HEK293 (cell line): ENCODE measurements around the gene ZNF524.

Source experiments
- GFI1B ChIP-seq: fragments of 450-650 bp; formaldehyde crosslinking; IDR thresholded peaks from 2 replicates; pipeline ENCODE4 v1.5.1; 2016; ENCODE audit warnings: missing biosample characterization, missing genetic modification characterization
- GLI2 ChIP-seq: fragments of 450-650 bp; formaldehyde crosslinking; IDR thresholded peaks from 2 replicates; pipeline ENCODE4; 2017; ENCODE audit warnings: missing biosample characterization, missing genetic modification characterization, low read depth, borderline replicate concordance
- MEIS1 ChIP-seq: sonication (generic); formaldehyde crosslinking; IDR thresholded peaks from 2 replicates; pipeline ENCODE4 v1.8.1; 2022; ENCODE audit warnings: missing genetic modification reagents, mild to moderate bottlenecking, borderline replicate concordance
- PRDM1 ChIP-seq: fragments of 450-650 bp; formaldehyde crosslinking; IDR thresholded peaks from 2 replicates; pipeline ENCODE4; 2016; ENCODE audit warnings: missing biosample characterization, missing genetic modification characterization
- SCRT1 ChIP-seq: fragments of 450-650 bp; formaldehyde crosslinking; IDR thresholded peaks from 2 replicates; pipeline ENCODE4 v1.5.1; 2016; ENCODE audit warnings: missing biosample characterization, missing genetic modification characterization, borderline replicate concordance
- SP2 ChIP-seq: fragments of 450-650 bp; formaldehyde crosslinking; IDR thresholded peaks from 2 replicates; pipeline ENCODE4 v1.5.1; 2016; ENCODE audit warnings: missing biosample characterization, missing genetic modification characterization
- SP3 ChIP-seq: fragments of 450-650 bp; formaldehyde crosslinking; IDR thresholded peaks from 2 replicates; pipeline ENCODE4 v1.5.1; 2016; ENCODE audit warnings: missing biosample characterization, missing genetic modification characterization
- ZBTB17 ChIP-seq: fragments of 450-650 bp; formaldehyde crosslinking; IDR thresholded peaks from 2 replicates; pipeline ENCODE4 v1.5.1; 2016; ENCODE audit warnings: missing biosample characterization, missing genetic modification characterization
- ZBTB8A ChIP-seq: fragments of 450-650 bp; formaldehyde crosslinking; IDR thresholded peaks from 2 replicates; pipeline ENCODE4 v1.5.1; 2016; ENCODE audit warnings: missing biosample characterization, missing genetic modification characterization
- ZEB2 ChIP-seq: fragments of 450-650 bp; formaldehyde crosslinking; IDR thresholded peaks from 2 replicates; pipeline ENCODE4 v1.5.1; 2016; ENCODE audit warnings: missing biosample characterization, missing genetic modification characterization
- ZNF138 ChIP-seq: fragments of 450-650 bp; formaldehyde crosslinking; IDR thresholded peaks from 2 replicates; pipeline ENCODE4 v1.5.1; 2016; ENCODE audit warnings: missing biosample characterization, missing genetic modification characterization, borderline replicate concordance
- ZNF155 ChIP-seq: fragments of 450-650 bp; formaldehyde crosslinking; IDR thresholded peaks from 2 replicates; pipeline ENCODE4 v1.5.1; 2016; ENCODE audit warnings: missing biosample characterization, missing genetic modification characterization
- ZNF239 ChIP-seq: fragments of 450-650 bp; formaldehyde crosslinking; IDR thresholded peaks from 2 replicates; pipeline ENCODE4 v1.5.1; 2016; ENCODE audit warnings: missing biosample characterization, missing genetic modification characterization
- ZNF366 ChIP-seq: fragments of 450-650 bp; formaldehyde crosslinking; conservative IDR thresholded peaks from 2 replicates; pipeline ENCODE4 v1.5.1; 2016; ENCODE audit warnings: missing biosample characterization, missing genetic modification characterization
- ZNF37A ChIP-seq: fragments of 450-650 bp; IDR thresholded peaks from 2 replicates; pipeline ENCODE4 v1.5.1; 2018; ENCODE audit warnings: missing biosample characterization, missing genetic modification characterization
- ZNF433 ChIP-seq: fragments of 450-650 bp; formaldehyde crosslinking; IDR thresholded peaks from 2 replicates; pipeline ENCODE4 v1.5.1; 2016; ENCODE audit warnings: missing biosample characterization, missing genetic modification characterization, low read depth
- ZNF473 ChIP-seq: fragments of 450-650 bp; formaldehyde crosslinking; IDR thresholded peaks from 2 replicates; pipeline ENCODE4 v1.5.1; 2017; ENCODE audit warnings: missing biosample characterization, missing genetic modification characterization
- ZNF530 ChIP-seq: fragments of 450-650 bp; formaldehyde crosslinking; IDR thresholded peaks from 2 replicates; pipeline ENCODE4 v1.5.1; 2016; ENCODE audit warnings: low read depth, missing biosample characterization, missing genetic modification characterization
- ZNF558 ChIP-seq: fragments of 450-650 bp; formaldehyde crosslinking; IDR thresholded peaks from 2 replicates; pipeline ENCODE4 v1.5.1; 2016; ENCODE audit warnings: missing biosample characterization, missing genetic modification characterization
- ZNF561 ChIP-seq: fragments of 450-650 bp; IDR thresholded peaks from 2 replicates; pipeline ENCODE4 v1.5.1; 2018; ENCODE audit warnings: missing biosample characterization, missing genetic modification characterization, borderline replicate concordance
- ZNF600 ChIP-seq: fragments of 450-650 bp; formaldehyde crosslinking; IDR thresholded peaks from 2 replicates; pipeline ENCODE4 v1.5.1; 2016; ENCODE audit warnings: missing biosample characterization, missing genetic modification characterization
- ZNF623 ChIP-seq: fragments of 450-650 bp; formaldehyde crosslinking; IDR thresholded peaks from 2 replicates; pipeline ENCODE4 v1.5.1; 2016; ENCODE audit warnings: missing biosample characterization, missing genetic modification characterization
- ZNF785 ChIP-seq: fragments of 450-650 bp; formaldehyde crosslinking; IDR thresholded peaks from 2 replicates; pipeline ENCODE4 v1.5.1; 2016; ENCODE audit warnings: missing biosample characterization, missing genetic modification characterization
- TF ChIP-seq, protein P1 (sequence below): fragments of 450-650 bp; formaldehyde crosslinking; IDR thresholded peaks from 2 replicates; pipeline ENCODE4 v1.5.1; 2016; ENCODE audit warnings: missing biosample characterization, missing genetic modification characterization, borderline replicate concordance
- TF ChIP-seq, protein P2 (sequence below): fragments of 450-650 bp; formaldehyde crosslinking; IDR thresholded peaks from 2 replicates; pipeline ENCODE4 v1.5.1; 2017; ENCODE audit warnings: missing biosample characterization, missing genetic modification characterization
- TF ChIP-seq, protein P3 (sequence below): fragments of 450-650 bp; IDR thresholded peaks from 2 replicates; pipeline ENCODE4 v1.5.1; 2018; ENCODE audit warnings: missing biosample characterization, missing genetic modification characterization
- TF ChIP-seq, protein P4 (sequence below): fragments of 450-650 bp; formaldehyde crosslinking; IDR thresholded peaks from 2 replicates; pipeline ENCODE4 v1.5.1; 2017; ENCODE audit warnings: missing biosample characterization, missing genetic modification characterization
- TF ChIP-seq, protein P5 (sequence below): fragments of 450-650 bp; formaldehyde crosslinking; IDR thresholded peaks from 2 replicates; pipeline ENCODE4 v1.5.1; 2016; ENCODE audit warnings: missing biosample characterization, missing genetic modification characterization
- TF ChIP-seq, protein P6 (sequence below): fragments of 450-650 bp; formaldehyde crosslinking; IDR thresholded peaks from 2 replicates; pipeline ENCODE4 v1.5.1; 2016; ENCODE audit warnings: missing biosample characterization, missing genetic modification characterization
- TF ChIP-seq, protein P7 (sequence below): fragments of 450-650 bp; formaldehyde crosslinking; IDR thresholded peaks from 2 replicates; pipeline ENCODE4 v1.5.1; 2016; ENCODE audit warnings: missing biosample characterization, missing genetic modification characterization
- TF ChIP-seq, protein P8 (sequence below): fragments of 450-650 bp; formaldehyde crosslinking; IDR thresholded peaks from 2 replicates; pipeline ENCODE4 v1.5.1; 2016; ENCODE audit warnings: missing biosample characterization, missing genetic modification characterization

The ZNF524 gene

DNA sequence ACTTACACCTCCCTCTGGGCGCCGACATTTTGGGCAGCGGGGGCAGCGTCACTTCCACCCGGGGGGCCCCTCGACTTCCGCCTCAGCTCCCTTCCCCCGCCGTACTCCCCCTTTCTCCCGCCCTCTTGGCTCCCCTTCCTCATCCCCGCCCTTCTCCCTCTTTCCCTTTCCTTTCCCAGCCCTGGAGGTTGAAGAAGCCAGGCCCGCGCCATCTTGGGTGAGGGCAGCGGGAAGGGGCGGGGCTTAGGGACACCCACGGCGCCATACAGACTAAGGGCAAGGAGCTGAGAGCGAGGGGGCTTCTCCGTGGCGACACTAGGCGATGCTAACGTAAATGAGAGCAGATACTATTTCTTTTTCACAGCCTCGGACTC is 633 bp upstream of the ZNF524 start, which contains the start of gene FIZ1 (continued):
- TF ChIP-seq, protein P1, sequence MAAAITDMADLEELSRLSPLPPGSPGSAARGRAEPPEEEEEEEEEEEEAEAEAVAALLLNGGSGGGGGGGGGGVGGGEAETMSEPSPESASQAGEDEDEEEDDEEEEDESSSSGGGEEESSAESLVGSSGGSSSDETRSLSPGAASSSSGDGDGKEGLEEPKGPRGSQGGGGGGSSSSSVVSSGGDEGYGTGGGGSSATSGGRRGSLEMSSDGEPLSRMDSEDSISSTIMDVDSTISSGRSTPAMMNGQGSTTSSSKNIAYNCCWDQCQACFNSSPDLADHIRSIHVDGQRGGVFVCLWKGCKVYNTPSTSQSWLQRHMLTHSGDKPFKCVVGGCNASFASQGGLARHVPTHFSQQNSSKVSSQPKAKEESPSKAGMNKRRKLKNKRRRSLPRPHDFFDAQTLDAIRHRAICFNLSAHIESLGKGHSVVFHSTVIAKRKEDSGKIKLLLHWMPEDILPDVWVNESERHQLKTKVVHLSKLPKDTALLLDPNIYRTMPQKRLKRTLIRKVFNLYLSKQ (tag by site-specific recombination): no peak
- TF ChIP-seq ZNF785: no peak
- TF ChIP-seq, protein P2, sequence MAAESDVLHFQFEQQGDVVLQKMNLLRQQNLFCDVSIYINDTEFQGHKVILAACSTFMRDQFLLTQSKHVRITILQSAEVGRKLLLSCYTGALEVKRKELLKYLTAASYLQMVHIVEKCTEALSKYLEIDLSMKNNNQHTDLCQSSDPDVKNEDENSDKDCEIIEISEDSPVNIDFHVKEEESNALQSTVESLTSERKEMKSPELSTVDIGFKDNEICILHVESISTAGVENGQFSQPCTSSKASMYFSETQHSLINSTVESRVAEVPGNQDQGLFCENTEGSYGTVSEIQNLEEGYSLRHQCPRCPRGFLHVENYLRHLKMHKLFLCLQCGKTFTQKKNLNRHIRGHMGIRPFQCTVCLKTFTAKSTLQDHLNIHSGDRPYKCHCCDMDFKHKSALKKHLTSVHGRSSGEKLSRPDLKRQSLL: no peak
- TF ChIP-seq ZNF530 (tag by site-specific recombination): no peak
- TF ChIP-seq ZNF433 (tag by site-specific recombination): no peak
- no peak for TF ChIP-seq ZNF558 (tag by site-specific recombination)
- TF ChIP-seq, protein P3, sequence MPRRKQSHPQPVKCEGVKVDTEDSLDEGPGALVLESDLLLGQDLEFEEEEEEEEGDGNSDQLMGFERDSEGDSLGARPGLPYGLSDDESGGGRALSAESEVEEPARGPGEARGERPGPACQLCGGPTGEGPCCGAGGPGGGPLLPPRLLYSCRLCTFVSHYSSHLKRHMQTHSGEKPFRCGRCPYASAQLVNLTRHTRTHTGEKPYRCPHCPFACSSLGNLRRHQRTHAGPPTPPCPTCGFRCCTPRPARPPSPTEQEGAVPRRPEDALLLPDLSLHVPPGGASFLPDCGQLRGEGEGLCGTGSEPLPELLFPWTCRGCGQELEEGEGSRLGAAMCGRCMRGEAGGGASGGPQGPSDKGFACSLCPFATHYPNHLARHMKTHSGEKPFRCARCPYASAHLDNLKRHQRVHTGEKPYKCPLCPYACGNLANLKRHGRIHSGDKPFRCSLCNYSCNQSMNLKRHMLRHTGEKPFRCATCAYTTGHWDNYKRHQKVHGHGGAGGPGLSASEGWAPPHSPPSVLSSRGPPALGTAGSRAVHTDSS (tag by site-specific recombination): peak; percentile 62
- no peak for TF ChIP-seq ZNF155 (tag by site-specific recombination)
- no peak; the same call in none of the 2 replicates for TF ChIP-seq SP3 (tag by site-specific recombination)
- no peak for TF ChIP-seq SCRT1 (tag by site-specific recombination)
- TF ChIP-seq ZNF561 (tag by site-specific recombination): 0 out of 2 replicates have a peak, but pooled peaks have one; percentile 23
- peak; percentile 77 for TF ChIP-seq SP2 (tag by site-specific recombination)
- TF ChIP-seq, protein P4, sequence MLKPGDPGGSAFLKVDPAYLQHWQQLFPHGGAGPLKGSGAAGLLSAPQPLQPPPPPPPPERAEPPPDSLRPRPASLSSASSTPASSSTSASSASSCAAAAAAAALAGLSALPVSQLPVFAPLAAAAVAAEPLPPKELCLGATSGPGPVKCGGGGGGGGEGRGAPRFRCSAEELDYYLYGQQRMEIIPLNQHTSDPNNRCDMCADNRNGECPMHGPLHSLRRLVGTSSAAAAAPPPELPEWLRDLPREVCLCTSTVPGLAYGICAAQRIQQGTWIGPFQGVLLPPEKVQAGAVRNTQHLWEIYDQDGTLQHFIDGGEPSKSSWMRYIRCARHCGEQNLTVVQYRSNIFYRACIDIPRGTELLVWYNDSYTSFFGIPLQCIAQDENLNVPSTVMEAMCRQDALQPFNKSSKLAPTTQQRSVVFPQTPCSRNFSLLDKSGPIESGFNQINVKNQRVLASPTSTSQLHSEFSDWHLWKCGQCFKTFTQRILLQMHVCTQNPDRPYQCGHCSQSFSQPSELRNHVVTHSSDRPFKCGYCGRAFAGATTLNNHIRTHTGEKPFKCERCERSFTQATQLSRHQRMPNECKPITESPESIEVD: no peak
- 0 out of 2 replicates have a peak, but pooled peaks have one; percentile 6 for TF ChIP-seq ZNF623
- TF ChIP-seq MEIS1 (CRISPR knock-in tag): no peak
- TF ChIP-seq ZNF366 (tag by site-specific recombination): peak; percentile 100
- no peak for TF ChIP-seq ZNF473 (tag by site-specific recombination)
- TF ChIP-seq, protein P5, sequence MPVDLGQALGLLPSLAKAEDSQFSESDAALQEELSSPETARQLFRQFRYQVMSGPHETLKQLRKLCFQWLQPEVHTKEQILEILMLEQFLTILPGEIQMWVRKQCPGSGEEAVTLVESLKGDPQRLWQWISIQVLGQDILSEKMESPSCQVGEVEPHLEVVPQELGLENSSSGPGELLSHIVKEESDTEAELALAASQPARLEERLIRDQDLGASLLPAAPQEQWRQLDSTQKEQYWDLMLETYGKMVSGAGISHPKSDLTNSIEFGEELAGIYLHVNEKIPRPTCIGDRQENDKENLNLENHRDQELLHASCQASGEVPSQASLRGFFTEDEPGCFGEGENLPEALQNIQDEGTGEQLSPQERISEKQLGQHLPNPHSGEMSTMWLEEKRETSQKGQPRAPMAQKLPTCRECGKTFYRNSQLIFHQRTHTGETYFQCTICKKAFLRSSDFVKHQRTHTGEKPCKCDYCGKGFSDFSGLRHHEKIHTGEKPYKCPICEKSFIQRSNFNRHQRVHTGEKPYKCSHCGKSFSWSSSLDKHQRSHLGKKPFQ (tag by site-specific recombination): no peak
- TF ChIP-seq GFI1B (tag by site-specific recombination): no peak
- no peak for TF ChIP-seq GLI2
- TF ChIP-seq, protein P6, sequence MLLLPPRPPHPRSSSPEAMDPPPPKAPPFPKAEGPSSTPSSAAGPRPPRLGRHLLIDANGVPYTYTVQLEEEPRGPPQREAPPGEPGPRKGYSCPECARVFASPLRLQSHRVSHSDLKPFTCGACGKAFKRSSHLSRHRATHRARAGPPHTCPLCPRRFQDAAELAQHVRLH (tag by site-specific recombination): no peak; the same call in 1 of the 2 replicates
- TF ChIP-seq, protein P7, sequence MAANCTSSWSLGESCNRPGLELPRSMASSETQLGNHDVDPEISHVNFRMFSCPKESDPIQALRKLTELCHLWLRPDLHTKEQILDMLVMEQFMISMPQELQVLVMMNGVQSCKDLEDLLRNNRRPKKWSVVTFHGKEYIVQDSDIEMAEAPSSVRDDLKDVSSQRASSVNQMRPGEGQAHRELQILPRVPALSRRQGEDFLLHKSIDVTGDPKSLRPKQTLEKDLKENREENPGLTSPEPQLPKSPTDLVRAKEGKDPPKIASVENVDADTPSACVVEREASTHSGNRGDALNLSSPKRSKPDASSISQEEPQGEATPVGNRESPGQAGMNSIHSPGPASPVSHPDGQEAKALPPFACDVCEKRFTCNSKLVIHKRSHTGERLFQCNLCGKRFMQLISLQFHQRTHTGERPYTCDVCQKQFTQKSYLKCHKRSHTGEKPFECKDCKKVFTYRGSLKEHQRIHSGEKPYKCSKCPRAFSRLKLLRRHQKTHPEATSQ: no peak
- TF ChIP-seq ZEB2 (tag by site-specific recombination): no peak; the same call in 1 of the 2 replicates
- TF ChIP-seq, protein P8, sequence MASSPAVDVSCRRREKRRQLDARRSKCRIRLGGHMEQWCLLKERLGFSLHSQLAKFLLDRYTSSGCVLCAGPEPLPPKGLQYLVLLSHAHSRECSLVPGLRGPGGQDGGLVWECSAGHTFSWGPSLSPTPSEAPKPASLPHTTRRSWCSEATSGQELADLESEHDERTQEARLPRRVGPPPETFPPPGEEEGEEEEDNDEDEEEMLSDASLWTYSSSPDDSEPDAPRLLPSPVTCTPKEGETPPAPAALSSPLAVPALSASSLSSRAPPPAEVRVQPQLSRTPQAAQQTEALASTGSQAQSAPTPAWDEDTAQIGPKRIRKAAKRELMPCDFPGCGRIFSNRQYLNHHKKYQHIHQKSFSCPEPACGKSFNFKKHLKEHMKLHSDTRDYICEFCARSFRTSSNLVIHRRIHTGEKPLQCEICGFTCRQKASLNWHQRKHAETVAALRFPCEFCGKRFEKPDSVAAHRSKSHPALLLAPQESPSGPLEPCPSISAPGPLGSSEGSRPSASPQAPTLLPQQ (tag by site-specific recombination): peak; percentile 38; the same call in 1 of the 2 replicates
- peak; percentile 43; the same call in 1 of the 2 replicates for TF ChIP-seq ZBTB8A
- TF ChIP-seq ZNF600 (tag by site-specific recombination): no peak
- TF ChIP-seq ZBTB17 (tag by site-specific recombination): peak; percentile 99
- peak; percentile 95 for TF ChIP-seq PRDM1 (tag by site-specific recombination)
- TF ChIP-seq ZNF138 (tag by site-specific recombination): no peak
- TF ChIP-seq ZNF37A: no peak
- no peak for TF ChIP-seq ZNF239 (tag by site-specific recombination)
